ENCODE results near the gene ZC3H18. TPM values are rescaled to one million over a fixed set of nuclear protein-coding genes. Genes with fewer than 3 reads are reported as not detected.

ZC3H18 gene
- total RNA-seq, 1 experiment from 2014 or later = 21.0 TPM

DNA sequence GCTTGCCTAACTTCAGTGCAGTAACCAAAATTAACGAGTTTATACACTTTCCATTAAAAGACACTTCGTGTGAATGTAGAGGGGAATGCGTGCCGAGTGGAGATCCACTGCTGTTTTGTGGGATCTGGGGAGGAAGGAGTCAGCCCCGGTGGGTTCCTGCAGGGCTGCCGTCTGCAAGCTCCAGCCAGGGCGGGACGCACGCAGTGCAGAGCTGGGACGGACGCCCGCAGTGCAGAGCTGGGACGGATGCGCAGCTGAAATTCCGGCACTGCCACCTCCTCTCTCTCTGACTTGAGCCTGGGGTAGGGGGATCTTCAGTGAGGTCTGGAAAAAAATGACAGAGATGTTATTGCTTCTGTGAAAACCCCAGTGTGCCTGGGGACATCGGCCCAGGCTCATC lies 16.5 kb upstream of the ZC3H18 start:
- H3K4me1 ChIP-seq = no peaks in the 10 kb centered on the region
- no peak for DNase-seq
- H3K27me3 ChIP-seq = no peaks in the 10 kb centered on the region
- H3K36me3 ChIP-seq = no peaks in the 10 kb centered on the region
- no peak overlapping the region for H3K4me3 ChIP-seq
- no peak overlapping the region for H3K27ac ChIP-seq
- no peaks in the 10 kb centered on the region for H3K9me3 ChIP-seq (replicated peaks)

DNA sequence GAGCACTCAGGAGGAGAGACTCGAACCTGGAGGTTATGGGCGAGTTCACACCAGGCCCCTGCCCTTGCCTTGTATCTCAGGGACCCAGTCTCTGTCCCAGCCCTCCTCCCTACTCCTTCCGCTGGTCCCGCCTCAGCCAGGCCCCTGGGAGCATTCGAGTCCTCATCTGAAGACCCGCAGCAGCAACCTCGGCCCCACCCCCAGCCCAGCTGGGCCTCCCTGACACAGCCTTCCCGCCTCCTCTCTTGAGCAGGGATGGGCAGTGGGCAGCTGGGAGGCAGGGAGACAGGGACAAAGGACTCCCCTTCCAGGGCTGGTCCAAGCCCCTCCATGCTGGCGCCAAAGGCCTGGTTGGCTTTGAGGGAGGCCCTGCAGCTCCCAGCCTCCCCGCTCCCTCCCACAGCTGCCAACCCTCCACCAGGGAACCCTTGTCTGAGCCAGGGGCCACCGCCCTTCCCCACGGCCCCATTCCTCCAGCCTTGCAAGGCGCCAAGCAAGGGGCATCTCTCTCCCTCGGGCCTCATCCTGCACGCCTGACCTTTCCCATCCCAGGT lies 15.4 kb upstream of the ZC3H18 start:
- no peaks in the 10 kb centered on the region for H3K4me1 ChIP-seq
- no peak overlapping the region for H3K4me3 ChIP-seq
- DNase-seq = no peak
- no peaks in the 10 kb centered on the region for H3K36me3 ChIP-seq
- no peaks in the 10 kb centered on the region for H3K27me3 ChIP-seq
- H3K9me3 ChIP-seq (replicated peaks) = no peaks in the 10 kb centered on the region
- H3K27ac ChIP-seq = no peak overlapping the region

DNA sequence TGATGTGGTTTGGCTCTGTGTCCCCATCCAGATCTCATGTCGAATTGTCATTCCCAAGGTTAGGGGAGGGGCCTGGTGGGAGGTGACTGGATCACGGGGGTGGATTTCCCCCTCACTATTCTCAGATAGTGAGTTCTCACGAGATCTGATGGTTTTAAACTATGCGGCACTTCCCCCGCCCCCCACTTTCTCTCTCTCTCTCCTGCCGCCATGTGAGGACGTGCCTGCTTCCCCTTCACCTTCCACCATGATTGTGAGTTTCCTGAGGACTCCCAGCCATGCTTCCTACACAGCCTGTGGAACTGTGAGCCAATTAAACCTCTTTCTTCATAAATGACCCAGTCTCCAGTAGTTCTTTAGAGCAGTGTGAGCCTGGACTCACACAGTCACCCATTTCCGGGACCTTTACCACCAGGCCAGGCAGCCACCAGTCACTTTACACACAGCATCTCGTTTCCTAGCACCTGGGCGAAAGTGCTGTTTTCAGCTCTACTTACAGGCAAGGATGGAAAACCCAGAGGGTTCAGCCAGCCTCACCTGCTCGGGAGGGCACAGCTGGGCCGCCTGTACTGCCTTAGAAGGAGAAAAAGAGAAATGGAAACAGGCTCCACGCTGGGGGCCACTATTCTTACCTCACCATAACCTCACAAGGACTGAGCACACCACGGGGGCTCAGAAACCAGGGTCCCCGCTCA lies 13.8 kb upstream of the ZC3H18 start:
- DNase-seq = no peak
- H3K9me3 ChIP-seq (replicated peaks) = no peaks in the 10 kb centered on the region
- no peak overlapping the region for H3K27ac ChIP-seq
- no peaks in the 10 kb centered on the region for H3K4me1 ChIP-seq
- H3K4me3 ChIP-seq = no peak overlapping the region
- H3K27me3 ChIP-seq = no peaks in the 10 kb centered on the region
- no peaks in the 10 kb centered on the region for H3K36me3 ChIP-seq

DNA sequence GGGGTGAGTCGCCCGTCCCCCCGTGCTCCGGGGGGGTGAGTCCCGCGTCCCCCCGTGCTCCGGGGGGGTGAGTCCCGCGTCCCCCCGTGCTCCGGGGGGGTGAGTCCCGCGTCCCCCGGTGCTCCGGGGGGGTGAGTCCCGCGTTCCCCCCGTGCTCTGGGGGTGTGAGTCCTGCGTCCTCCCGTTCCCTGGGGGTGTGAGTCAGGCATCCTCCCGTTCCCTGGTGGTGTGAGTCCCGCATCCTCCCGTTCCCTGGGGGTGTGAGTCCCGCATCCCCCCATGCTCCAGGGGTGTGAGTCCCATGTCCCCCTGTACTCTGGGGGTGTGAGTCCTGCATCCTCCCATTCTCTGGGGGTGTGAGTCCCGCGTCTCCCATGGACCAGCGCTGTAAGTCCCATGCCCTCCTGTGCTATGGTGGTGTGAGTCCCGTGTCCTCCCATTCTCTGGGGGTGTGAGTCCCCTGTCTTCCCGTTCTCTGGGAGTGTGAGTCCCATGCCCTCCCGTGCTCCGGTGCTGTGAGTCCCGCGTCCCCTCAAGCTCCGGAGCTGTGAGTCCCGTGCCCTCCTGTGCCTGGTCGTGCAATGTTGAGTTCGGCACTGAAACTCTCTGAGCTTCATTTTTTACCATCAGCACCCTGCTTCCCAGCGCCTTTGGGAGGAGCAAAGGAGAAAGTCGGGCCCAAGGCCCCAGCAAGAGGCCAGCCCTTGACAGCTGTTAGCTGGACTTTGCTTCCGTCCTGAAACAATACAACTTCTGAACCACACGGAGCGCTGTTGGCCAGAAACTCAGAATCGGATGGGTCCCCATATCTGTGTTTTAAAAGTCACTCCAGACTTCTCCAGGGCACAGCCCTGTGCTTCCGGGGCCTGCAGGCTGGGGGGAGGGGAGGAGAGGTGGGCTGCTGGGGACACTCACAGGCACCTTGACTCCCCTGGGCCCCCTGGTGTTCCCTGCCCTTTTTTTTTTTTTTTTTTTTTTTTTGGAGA lies 11.5 kb upstream of the ZC3H18 start:
- DNase-seq = peak; percentile 77 to 89
- Histone ChIP-seq H3K4me3 (no peak overlapping the region), H3K27me3 (no peaks in the 10 kb centered on the region), H3K36me3 (no peaks in the 10 kb centered on the region), H3K27ac (no peak overlapping the region), H3K9me3 (replicated peaks) (no peaks in the 10 kb centered on the region), H3K4me1 (no peaks in the 10 kb centered on the region)

DNA sequence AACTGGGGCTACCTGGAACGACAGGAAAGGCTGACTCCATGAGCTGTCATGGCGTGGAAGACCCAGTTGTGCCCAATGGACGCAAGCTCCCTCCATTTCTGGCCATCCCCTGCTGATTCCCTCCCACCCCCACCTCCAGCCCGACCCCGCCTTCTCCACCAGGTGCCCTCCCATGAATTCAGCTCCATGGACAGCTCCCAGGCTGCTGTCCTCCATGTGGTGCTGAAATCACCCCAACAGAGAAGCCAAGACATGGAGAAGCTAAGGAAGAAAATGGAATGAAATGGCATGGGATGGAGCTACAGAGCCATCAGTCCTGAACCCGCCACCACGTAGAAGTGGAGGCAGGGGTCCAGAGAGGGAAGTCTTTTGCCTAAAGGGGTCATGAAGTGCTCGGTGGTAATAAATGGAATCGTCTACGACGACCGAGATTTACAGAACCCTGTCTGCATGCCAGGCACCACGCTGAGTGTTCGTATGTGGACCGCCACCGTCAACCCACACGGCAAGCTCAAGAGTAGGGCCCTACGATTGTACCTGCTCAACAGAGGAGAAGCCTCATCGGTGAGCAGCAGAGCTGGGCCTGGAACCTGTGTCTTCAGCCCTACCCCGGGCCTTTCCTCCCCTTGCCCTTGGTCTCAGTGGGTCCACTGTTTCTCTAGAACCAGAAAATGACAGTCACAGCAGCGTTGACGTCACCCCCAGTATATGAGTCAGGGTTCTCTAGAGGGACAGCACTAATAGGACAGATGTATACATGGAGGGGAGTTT lies 9.3 kb upstream of the ZC3H18 start:
- no peaks in the 10 kb centered on the region for H3K36me3 ChIP-seq
- H3K4me3 ChIP-seq = no peak overlapping the region
- no peaks in the 10 kb centered on the region for H3K4me1 ChIP-seq
- no peaks in the 10 kb centered on the region for H3K9me3 ChIP-seq (replicated peaks)
- peak; percentile 33 to 53 for DNase-seq
- H3K27ac ChIP-seq = no peak overlapping the region
- no peaks in the 10 kb centered on the region for H3K27me3 ChIP-seq

DNA sequence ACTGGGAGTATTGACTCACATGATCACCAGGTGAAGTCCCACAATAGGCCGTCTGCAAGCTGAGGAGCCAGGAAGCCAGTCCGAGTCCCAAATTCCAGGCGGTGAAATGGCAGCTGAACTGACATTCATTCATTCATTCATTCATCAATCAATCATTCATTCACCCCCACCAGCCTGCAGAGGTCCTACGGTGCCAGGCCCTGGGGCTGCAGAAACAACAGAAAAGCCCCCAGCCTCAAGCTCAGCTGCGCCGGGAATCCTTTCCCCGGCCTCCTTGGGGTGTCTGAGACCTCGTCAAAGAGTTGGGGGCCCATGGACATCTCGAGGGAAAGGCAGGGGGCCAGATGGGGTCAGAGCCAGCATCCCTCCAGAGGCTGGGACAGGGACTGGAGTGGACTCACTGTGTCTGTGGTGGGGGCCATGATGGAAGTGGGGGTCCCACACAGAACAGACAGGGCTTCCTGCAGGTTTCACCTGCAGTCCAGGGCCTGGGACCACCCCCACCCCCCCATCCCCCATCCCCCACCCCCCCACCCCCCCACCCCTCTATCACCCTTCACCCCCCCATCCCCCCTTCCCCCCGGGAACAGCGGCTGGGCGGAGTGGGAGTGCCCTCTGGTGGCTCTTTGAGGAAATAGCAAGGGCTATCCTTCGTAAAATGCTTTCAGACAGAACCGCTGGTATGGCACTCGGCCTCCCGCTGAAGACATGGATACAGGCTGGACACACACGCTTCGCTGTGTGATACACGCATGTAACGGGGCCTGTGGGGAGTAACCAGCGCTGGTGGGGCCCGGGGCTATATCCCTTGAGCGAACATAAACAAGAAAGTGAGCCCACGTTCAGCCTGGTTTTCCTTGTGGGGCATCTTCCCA lies 8.5 kb upstream of the ZC3H18 start:
- Histone ChIP-seq H3K27me3 (no peaks in the 10 kb centered on the region), H3K4me1 (no peaks in the 10 kb centered on the region), H3K4me3 (no peak overlapping the region), H3K9me3 (replicated peaks) (no peaks in the 10 kb centered on the region), H3K36me3 (no peaks in the 10 kb centered on the region), H3K27ac (no peak overlapping the region)
- DNase-seq = peak; percentile 27 to 57

DNA sequence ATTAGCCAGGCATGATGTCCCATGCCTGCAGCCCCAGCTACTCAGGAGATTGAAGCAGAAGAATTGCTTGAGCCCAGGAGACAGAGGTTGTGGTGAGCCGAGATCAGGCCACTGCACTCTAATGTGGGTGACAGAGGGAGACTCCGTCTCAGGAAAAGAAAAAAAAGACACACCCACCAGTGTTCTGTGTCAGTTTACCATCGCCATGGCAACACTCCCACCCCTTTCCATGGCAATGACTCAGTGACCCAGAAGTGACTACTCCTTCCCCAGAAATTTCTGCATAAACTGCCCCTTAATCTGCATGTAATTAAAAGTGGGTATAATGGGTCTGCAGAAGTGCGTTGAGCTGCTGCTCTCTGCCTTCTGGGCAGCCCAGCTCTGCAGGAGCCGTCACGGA lies 4.0 kb upstream of the ZC3H18 start:
- Histone ChIP-seq H3K4me1 (no peaks in the 10 kb centered on the region; the same call in 1 of the 2 replicates), H3K27ac (no peak overlapping the region), H3K4me3 (no peak overlapping the region), H3K27me3 (no peaks in the 10 kb centered on the region), H3K9me3 (replicated peaks) (no peaks in the 10 kb centered on the region), H3K36me3 (no peaks in the 10 kb centered on the region)
- no peak for DNase-seq

DNA sequence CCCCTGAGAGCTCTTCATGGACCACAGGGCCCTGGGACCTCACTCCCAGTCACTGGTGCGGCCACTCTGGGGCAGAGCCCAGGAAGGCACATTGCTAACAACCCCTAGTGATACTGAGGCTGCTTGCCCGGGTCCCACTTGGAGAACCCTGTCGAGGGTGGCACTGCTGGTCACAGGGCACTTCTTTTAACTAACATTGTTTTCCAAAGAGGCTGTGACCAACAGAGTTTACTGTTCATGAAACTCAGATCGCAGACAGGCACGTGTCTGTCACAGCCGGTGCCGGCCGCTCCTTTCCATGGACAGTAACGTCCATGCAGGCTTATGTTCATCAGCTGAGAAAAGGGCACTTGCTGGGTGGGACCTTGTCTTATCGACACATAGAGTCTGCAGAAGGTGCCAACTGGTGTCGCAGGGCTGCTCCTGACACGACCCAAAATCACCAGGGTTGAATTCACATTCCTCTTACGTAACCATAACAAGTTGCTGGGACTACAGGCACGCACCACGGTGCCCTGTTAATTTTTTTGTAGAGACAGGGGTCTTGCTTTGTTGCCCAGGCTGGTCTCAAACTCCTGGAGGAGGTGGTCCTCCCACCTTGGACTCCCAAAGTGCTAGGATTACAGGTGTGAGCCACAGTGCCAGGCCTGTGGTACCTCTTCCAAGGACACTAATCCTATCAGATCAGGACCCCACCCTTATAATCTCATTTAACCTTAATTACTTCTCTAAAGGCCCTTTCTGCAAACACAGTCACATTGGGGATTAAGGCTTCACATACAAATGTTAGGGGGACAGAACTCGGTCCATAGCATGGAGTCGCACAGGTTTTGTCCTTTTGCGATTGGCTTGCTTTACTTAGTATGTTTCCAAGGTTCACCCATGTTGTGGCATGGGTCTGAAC lies 1.2 kb upstream of the ZC3H18 start:
- no peak overlapping the region for H3K27ac ChIP-seq
- H3K36me3 ChIP-seq = peaks cover 5% of the 10 kb centered on the region; the same call in 1 of the 2 replicates
- no peaks in the 10 kb centered on the region for H3K9me3 ChIP-seq (replicated peaks)
- H3K27me3 ChIP-seq = no peaks in the 10 kb centered on the region
- peaks cover 3% of the 10 kb centered on the region; the same call in 1 of the 2 replicates for H3K4me1 ChIP-seq
- DNase-seq = no peak
- H3K4me3 ChIP-seq = peak overlapping the region; percentile 79

DNA sequence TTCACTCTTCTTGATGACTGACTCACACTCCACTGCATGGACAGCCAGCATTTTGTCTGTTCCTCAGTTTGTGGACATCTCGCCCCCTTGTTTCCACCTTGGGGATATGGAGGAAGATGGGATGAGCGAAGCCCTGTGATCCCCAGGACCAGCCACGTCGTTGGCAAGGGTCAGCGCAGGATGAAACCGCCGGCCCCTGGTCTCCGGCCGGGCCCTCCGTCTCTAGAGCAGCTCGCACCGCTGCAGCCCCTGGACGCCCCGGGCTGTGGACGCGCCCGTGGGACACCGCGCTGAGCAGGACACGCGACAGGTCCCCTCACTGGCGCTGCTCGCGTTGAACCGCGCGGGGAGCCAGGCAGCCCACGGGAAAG lies 604 bp upstream of the ZC3H18 start:
- H3K4me3 ChIP-seq = peak overlapping the region; percentile 79
- peaks cover 5% of the 10 kb centered on the region; the same call in 1 of the 2 replicates for H3K36me3 ChIP-seq
- H3K27ac ChIP-seq = no peak overlapping the region; the same call in 1 of the 2 replicates
- no peaks in the 10 kb centered on the region for H3K9me3 ChIP-seq (replicated peaks)
- H3K4me1 ChIP-seq = peaks cover 3% of the 10 kb centered on the region; the same call in 1 of the 2 replicates
- no peaks in the 10 kb centered on the region for H3K27me3 ChIP-seq
- no peak for DNase-seq

DNA sequence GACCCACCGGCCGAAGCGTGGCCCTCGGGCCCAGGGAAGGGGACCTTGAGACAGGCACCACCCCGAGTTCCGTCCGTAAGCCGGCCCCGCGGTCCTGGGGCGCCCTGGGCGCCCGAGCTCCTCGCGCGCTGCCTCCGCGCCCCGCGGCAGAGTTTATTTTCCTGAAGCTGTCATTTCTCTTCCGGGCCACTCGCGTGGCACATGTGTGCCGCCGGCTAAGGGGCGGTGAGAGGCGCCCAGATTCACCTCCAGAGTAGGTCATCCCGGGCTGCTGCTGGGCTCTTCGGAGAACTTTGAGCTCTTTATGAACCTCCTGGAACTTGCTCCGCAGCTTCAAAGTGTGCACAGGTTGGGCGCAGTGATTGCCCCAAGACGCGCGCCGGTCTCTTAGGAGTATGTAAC lies 489 bp downstream of the ZC3H18 start:
- H3K4me1 ChIP-seq = peaks cover 3% of the 10 kb centered on the region; the same call in 1 of the 2 replicates
- H3K9me3 ChIP-seq (replicated peaks) = no peaks in the 10 kb centered on the region
- peaks cover 5% of the 10 kb centered on the region; the same call in 1 of the 2 replicates for H3K36me3 ChIP-seq
- peak overlapping the region; percentile 79 for H3K4me3 ChIP-seq
- no peak for DNase-seq
- H3K27me3 ChIP-seq = no peaks in the 10 kb centered on the region
- H3K27ac ChIP-seq = no peak overlapping the region

DNA sequence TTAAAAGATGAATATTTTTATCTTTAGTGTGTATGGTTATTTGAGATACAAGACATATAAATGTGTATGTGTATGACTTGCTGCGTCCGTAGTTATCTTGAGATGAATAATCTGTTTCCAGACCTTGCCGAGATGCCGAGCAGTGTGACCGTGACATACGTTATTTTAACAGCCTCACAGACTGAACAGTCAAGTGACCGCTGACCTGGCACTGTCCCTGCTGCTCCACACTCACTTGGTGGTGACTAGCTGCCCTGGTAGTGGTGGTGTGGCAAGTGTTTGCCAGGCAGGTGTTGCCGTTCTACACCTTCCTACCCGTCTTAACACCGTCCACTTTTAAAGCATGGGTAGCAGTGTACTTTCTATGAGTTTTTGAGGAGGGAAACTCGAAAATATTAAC lies 5.0 kb downstream of the ZC3H18 start:
- H3K4me3 ChIP-seq = no peak overlapping the region
- no peak for DNase-seq
- peaks cover 5% of the 10 kb centered on the region; the same call in 1 of the 2 replicates for H3K36me3 ChIP-seq
- H3K4me1 ChIP-seq = peaks cover 3% of the 10 kb centered on the region; the same call in 1 of the 2 replicates
- H3K27ac ChIP-seq = no peak overlapping the region
- H3K27me3 ChIP-seq = no peaks in the 10 kb centered on the region
- H3K9me3 ChIP-seq (replicated peaks) = no peaks in the 10 kb centered on the region

DNA sequence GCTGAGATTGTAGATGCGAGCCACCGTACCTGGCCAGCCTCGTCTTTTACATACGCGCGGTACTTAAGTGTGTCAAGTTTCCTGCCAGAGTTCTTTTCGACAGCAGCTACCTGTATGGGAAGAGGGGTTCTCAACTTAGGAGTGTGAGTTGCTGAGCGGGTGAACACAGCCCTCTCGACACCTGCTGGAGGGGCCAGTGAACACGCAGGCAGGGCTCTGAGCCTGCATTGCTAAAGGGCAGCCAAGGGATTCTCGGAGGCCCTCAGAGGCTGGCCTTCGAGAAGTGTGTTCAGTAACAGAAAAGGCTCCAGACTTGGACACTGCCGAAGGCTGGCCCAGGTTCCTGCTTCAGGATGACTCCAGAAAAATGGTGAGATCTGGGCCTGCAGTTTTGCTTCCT lies 6.1 kb downstream of the ZC3H18 start:
- Histone ChIP-seq H3K4me1 (peaks cover 3% of the 10 kb centered on the region; the same call in 1 of the 2 replicates), H3K27ac (no peak overlapping the region), H3K9me3 (replicated peaks) (no peaks in the 10 kb centered on the region), H3K27me3 (no peaks in the 10 kb centered on the region), H3K4me3 (no peak overlapping the region), H3K36me3 (peaks cover 5% of the 10 kb centered on the region; the same call in 1 of the 2 replicates)
- no peak for DNase-seq

DNA sequence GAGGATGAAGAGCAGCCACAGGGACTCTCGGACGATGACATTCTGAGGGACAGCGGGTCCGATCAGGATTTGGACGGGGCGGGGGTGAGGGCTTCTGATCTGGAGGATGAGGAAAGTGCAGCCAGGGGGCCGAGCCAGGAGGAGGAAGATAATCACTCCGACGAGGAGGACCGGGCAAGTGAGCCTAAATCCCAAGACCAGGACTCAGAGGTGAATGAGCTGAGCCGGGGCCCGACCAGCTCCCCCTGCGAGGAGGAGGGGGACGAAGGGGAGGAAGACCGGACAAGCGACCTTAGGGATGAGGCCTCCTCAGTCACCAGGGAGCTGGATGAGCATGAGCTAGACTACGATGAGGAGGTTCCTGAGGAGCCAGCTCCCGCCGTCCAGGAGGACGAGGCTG lies 7.0 kb downstream of the ZC3H18 start:
- H3K4me1 ChIP-seq = no peaks in the 10 kb centered on the region
- H3K27me3 ChIP-seq = no peaks in the 10 kb centered on the region
- DNase-seq = no peak
- no peak overlapping the region for H3K27ac ChIP-seq
- H3K36me3 ChIP-seq = peaks cover 2% of the 10 kb centered on the region; the same call in 1 of the 2 replicates
- no peaks in the 10 kb centered on the region for H3K9me3 ChIP-seq (replicated peaks)
- no peak overlapping the region for H3K4me3 ChIP-seq

Measured in SJCRH30 (cell line).